LNCAP (cell line): ENCODE results near the gene PAX8.

Experiments
- TF ChIP-seq, protein P1 (sequence below): fragments of 450-650 bp; IDR thresholded peaks from 2 replicates; pipeline ENCODE4 v1.5.1; 2017; ENCODE audit warnings: mild to moderate bottlenecking

Gene PAX8

DNA sequence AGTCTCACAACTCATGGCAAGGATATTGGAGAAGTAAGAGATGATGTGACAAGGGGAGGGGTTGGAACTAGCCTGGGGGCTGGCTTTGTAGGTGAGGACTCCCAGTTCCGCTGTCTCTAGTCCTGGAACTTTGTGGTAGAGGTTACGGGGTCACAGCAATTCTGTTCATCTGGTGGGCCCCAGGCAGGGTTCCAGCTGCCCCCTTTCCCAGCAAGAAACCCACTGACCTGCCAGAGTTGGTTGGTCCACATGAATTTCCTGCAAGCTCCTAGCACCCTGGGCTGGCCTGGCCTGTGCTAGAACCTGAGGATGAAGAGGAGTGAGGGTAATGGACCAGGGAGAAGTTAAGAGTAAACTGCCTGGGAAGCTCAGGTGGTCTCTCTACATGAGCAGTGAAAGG is 63.7 kb downstream of the PAX8 start:
- TF ChIP-seq, protein P1, sequence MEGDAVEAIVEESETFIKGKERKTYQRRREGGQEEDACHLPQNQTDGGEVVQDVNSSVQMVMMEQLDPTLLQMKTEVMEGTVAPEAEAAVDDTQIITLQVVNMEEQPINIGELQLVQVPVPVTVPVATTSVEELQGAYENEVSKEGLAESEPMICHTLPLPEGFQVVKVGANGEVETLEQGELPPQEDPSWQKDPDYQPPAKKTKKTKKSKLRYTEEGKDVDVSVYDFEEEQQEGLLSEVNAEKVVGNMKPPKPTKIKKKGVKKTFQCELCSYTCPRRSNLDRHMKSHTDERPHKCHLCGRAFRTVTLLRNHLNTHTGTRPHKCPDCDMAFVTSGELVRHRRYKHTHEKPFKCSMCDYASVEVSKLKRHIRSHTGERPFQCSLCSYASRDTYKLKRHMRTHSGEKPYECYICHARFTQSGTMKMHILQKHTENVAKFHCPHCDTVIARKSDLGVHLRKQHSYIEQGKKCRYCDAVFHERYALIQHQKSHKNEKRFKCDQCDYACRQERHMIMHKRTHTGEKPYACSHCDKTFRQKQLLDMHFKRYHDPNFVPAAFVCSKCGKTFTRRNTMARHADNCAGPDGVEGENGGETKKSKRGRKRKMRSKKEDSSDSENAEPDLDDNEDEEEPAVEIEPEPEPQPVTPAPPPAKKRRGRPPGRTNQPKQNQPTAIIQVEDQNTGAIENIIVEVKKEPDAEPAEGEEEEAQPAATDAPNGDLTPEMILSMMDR, result no peak

DNA sequence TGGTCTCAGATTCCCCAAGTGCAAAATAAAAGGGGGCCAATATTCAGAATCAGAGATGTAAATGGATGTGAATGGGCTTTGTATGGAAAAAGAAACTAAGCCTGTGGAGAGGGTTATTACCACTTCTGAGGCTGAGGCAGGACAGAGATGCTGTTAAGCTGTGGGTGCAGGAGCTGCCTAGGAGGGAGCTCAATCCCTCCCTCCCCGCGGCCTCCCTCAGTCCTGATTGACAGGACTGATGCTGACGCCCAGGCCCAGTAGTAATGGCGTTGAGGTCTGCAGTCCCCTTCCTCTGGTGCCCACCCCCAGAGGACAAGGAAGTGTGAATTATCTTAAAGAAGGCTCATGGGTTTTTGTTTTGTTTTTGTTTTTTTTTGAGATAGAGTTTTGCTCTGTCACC is 64.6 kb downstream of the PAX8 start:
- TF ChIP-seq, protein P1, result no peak

DNA sequence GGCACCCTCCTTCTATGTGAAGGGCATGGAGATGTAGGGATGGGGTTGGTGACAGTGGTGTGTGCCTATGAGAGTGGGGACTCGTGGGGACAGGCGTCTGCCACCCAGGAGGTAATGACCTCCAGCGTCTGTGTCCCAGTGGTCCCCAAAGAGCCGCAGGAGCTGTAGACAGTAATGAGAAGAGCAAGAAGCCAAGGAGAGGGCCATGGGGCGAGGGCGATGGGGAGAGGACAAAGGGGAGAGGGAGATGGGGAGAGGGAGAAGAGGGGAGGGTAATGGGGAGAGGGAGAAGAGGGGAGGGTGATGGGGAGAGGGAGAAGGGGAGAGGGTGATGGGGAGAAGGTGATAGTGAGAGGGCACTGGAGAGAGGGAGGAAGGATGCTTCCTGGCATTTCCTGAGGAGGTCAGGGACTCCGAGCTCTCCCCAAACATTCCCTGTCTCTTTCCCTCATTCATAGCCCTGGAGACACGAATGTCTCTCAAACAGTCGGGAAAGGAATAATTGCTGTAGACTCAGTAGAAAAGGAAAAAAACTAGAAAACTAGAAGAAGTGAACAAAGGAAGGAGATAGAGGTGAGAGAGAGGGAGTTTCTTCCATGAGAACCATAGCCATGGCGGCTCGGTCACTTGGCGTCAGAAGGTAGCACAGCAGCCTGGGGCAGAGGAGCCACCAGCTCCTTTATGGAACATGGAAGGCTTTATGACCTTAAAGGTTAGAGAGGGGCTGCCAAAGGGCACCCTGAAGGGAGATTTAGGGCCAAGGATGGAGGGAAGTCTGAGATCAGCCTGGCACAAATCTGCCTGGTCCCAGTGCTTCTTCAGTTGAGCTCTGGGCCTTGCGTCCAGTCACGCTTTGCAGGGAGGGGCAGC is 65.4 kb downstream of the PAX8 start:
- TF ChIP-seq, protein P1, result no peak

DNA sequence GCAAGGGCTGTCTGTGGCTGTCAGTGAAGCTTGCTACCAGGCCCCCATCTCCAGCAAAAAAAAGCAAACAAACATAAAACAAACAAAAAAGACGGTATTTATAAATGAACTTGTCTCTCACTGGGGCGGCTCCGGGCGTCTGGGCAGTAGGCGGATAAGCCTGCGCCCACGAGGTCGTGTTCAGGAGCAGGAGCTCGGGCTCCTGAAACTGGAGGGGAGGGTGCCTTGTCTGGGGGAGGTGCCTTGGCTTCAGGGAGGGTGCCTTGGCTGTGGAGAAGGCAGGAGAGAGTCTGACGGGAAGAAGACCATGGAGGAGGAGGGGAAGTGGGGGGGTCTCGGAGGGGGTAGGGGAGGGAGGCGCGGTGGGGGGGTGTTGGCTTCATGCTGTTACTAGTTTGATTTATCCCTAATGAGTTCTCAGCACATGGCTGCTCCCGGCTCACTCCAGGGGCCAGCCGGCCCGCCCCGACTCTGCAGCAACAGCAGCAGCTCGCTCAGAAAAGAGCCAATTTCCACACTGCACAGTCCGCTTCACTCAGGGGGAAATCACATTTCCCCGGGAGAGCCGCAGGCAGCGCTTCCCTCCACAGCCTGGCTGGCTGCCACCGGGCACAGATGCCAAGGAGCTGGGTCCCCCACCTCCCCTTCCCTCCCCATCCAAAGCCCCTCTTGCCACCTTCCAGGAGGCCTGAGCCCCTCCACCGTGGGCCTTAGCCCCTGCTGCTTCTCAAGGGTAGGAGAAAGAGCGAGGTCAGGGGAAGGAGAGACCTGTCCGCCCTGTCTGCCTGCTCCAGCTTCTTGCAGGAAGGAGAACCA is 66.3 kb downstream of the PAX8 start:
- TF ChIP-seq, protein P1, result no peak

DNA sequence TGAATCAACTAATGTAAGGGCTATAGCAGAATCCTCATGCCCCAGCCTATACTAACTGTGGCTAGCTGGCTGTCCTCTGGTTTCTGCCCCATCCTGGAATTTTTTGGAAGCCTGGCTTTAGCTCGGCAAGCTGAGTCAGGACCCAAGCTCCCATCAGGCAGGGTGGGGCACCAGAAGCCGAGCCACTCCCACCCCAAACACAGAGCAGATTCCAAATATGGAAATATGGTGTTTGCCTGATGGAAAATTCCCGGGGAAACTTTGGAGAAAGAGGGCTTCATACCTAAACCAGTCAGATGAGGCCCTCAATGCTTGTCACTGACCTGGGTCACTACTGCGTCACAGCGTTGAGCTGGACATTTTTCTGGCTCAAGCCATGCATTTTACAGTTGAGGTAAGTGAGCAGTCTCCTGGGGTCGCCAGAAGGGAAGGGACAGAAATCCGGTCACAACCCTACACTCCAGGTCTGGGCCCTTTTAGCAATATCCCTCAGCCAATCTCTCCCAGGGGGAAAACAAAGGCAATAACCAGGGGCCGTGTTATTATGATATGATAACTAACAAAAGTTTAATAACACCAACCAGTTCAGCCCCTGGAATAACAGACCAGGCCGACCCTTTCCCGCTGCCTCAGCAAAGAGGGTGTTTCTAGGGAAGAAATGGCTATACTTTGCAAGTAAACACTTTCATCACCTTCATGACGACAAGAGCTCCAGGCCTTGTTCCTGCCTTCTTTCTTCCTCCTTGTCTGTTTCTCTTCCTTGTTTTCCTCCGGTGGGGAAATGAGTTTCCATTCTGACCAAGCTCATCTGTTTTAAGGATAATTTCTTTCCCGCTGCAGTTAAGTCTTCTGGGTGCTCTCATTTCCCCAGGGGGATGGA is 67.3 kb downstream of the PAX8 start:
- TF ChIP-seq, protein P1, result no peak

DNA sequence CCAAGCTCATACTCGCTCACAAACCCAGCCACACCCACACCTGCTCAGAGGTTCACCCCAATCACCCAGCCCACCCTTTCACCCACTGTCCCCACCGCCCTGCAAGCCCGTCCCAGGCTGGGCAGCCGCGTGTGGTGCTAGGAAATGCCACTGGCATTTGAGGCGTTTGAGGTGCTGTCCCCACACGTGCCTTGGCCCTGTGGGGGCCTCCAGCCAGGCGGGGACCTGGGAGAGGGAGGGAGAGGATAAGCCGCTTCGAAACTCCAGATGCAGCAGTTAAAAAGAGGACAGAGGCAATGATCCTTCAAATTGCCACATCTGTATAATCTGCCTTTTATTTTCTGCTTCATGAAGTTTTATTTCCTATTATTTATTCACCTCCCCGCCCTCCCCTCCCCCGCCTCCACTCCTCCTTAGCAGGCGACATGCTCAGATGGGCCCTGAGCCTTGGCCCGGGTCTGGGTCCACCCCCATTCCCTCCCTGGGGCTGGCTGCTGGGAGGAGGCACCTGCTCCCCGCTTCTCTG is 69.0 kb downstream of the PAX8 start:
- TF ChIP-seq, protein P1, result no peak
